PFSK-1 (cell line): Measurements from ENCODE around the gene TNC.

Source experiments
- FOXP2 ChIP-seq: optimal IDR thresholded peaks from 2 replicates; pipeline ENCODE3; 2011; ENCODE audit warnings: borderline replicate concordance, control low read depth, inconsistent platforms; ENCODE audit not compliant: insufficient read depth; ENCODE audit errors: extremely low read length, extremely low read depth
- POLR2AphosphoS5 ChIP-seq: IDR thresholded peaks from 2 replicates; pipeline ENCODE4 v1.6.1; 2012; ENCODE audit warnings: low read depth, mild to moderate bottlenecking, control low read depth, low read length, moderate library complexity
- REST ChIP-seq, 2 experiments: IDR thresholded peaks; 2 replicates each; pipeline versions ENCODE4 v1.6.1 to v1.8.0; 2011 to 2012; ENCODE audit warnings: low read depth in 2 of 2, low read length in 2 of 2, control low read depth in 1 of 2, inconsistent platforms in 1 of 2, mild to moderate bottlenecking in 1 of 2, moderate library complexity in 1 of 2; ENCODE audit not compliant: insufficient read depth in 1 of 2
- SIN3A ChIP-seq: IDR thresholded peaks from 2 replicates; pipeline ENCODE4 v1.6.1; 2012; ENCODE audit warnings: mild to moderate bottlenecking, low read length, moderate library complexity, borderline replicate concordance; ENCODE audit not compliant: insufficient read depth
- TAF1 ChIP-seq: IDR thresholded peaks from 2 replicates; pipeline ENCODE4 v1.6.1; 2012; ENCODE audit warnings: low read length, control low read depth, borderline replicate concordance; ENCODE audit not compliant: insufficient read depth

TNC gene

GRCh38 chr9:115154617-115155016 is 36.7 kb upstream of the TNC start:
- no peak for TF ChIP-seq FOXP2
- TF ChIP-seq POLR2AphosphoS5: no peak
- TF ChIP-seq REST (IDR thresholded peaks at IDR 0.05; ENCODE audit: insufficient read depth in 1 of 2, low read depth in 2 of 2, low read length in 2 of 2): no peak
- TF ChIP-seq SIN3A: no peak
- TF ChIP-seq TAF1: no peak

DNA sequence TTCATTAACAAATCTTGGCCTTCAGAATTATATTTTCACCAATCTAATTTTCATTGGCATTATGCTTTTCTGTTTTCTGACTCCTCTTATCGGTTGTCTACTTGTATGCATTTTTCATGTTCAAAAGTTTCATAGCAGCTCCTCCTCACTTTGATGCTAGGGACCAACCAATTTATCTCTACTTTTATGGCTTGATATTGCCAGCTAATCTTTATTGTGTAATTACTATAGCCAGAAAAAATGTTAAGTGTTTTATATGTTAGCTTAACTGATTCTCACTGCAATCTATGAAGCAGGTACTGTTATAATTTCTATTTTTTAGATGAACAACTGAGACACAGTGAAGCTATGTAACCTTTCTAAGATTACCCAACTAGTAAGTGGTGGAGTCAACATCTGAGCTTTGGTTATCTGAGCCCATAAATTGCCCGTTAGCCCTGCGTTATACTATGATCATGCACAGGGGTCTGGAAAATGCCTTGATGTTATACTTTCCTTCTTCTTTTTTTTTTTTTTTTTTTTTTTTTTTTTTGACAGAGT is 34.4 kb upstream of the TNC start:
- TF ChIP-seq POLR2AphosphoS5 (no peak), TAF1 (no peak), SIN3A (no peak)

DNA sequence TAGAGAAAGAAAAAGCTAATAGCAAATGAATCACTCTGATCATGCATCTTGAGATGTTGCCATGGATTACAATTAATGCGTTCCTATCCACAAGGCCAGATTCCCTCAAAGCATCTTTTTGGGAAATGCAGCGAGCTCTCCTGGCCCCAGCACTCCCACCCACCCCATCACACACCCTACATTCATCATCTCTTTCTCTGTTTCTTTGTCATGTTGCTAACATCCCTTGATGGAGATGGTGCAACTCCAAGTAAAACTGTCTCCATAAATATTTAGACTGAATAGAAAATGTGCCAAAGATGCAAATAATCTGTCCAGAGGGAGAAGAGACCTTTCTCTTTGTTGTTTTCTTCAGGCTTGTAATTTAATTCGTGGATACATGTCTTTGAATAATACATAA is 30.8 kb upstream of the TNC start:
- TF ChIP-seq SIN3A (no peak), TAF1 (no peak), REST (IDR thresholded peaks at IDR 0.05; ENCODE audit: insufficient read depth in 1 of 2, low read depth in 2 of 2, low read length in 2 of 2) (no peak)

DNA sequence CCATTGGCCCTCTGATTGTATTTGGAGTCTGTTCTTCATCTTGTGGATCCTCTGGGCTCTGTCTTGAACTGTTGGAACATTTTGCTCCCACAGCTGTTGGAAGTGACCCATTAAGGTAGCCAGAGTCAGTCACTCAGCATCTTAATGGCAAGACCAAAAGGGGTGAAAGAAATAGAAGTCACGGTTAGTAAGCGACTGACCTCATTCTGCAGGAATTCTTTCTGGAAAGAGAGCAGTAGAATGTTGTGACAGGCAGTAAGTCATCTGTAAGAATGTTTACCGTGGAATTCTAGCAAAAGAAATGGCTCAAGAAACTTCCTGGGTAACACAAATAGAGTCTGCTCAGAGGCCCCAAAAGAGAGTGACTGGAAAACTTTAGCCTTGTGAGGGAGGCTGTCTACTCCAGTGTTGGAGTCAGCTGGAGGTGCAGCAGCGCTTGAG is 28.6 kb upstream of the TNC start:
- TF ChIP-seq POLR2AphosphoS5 (no peak), TAF1 (no peak), REST (IDR thresholded peaks at IDR 0.05; ENCODE audit: insufficient read depth in 1 of 2, low read depth in 2 of 2, low read length in 2 of 2) (no peak), SIN3A (no peak), FOXP2 (no peak)

DNA sequence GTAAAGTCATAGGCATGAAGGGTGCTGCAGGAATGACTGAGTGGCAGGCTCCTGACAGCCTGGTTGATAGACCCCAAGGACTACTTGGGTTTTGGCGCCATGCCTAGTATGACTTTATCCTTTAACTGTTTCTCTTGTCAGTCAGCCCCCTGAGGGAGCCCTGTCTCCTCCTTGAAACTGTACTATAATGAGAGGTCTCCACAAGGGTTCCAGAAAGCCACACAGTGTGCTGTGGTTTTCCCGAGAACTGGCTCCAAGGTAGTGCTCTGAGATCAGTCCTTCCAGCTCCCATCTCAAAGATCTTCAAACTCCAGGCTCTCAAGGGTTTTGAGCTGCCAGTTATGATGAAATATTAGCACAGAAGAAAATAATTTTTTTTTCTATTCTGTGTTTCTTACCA is 26.7 kb upstream of the TNC start:
- TF ChIP-seq SIN3A (no peak), TAF1 (no peak), REST (IDR thresholded peaks at IDR 0.05; ENCODE audit: insufficient read depth in 1 of 2, low read depth in 2 of 2, low read length in 2 of 2) (no peak), FOXP2 (no peak)
